Measurements from ENCODE around the gene ORAI2.
"Not testable (repeated sequence)": the region's sequence is repeated elsewhere in the genome, so short reads cannot be mapped to it uniquely, and the experiment has no call there.

The ORAI2 gene

GRCh38 chr7:102472126-102473041 is 39.0 kb downstream of the ORAI2 start:
- DNase-seq, result no peak

- DNase-seq, result no peak
Measured at GRCh38 chr7:102473271-102473991, 40.1 kb downstream of the ORAI2 start.

DNA sequence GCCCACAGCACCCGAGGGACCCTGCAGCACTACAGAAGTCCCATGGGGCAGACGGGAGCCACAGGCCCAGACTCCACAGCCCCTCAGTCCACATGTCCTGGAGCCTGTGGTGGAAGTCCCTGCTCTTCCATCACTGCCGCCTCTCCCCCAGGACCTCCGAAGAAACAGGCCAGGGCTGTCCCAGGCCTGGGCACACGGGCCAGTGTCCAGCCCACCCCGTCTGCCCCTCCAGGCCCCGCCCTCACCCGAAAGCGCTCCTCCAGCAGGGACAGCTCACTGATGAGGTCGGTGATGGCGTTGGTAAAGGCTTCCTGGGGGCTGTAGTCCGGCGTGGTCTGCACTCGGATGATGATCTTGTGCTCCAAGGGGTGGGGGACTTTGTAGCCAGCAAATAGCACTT is 40.7 kb downstream of the ORAI2 start:
- DNase-seq, result not testable (repeated sequence)

GRCh38 chr7:102474736-102475435 is 41.5 kb downstream of the ORAI2 start:
- not testable (repeated sequence) for DNase-seq

DNA sequence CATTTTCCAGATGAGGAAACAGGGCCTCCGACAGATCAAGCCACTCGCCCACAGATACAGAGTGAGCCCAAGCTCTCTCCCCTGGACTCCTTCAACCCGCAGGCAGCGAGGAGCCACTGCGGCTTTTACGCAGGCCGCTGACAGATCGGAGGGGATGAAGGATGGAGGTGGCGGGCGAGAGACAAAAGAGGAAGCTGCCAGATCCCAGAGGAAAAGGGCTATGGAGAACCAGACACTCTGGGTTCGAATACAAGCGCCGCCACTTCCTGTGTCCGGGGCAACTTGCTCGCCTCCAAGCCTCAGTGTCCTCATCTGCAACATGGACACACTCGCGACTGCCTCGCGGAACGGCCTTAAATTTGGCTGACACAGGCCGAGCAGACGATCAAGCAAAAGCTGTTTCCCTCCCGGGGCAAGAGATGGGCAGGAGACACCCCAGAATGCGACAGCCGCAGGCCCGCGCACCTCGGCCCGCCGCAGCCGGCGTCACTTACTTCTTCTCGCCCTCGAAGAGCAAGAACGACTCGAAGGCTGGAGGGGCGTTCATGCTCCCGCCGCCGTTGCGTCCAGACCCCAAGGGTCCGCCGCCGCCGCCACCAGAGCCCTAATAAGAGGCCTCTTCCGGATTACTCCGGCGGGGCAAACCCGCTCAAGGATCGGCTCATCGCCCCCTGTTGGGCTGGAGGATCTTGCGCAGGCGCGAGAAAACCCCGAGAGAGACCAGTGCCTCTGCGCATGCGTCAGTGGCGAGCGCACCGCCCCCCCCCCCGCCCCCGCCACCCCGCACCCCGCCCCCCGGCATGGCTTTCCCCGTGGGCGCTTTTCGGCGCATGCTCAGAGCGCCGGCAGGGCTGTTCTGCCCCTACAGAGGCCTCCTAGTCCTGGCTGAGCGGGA is 45.2 kb downstream of the ORAI2 start, which contains the start of gene POLR2J:
TSS of gene POLR2J (minus strand) at position 609 of the 895 bp plus-strand sequence. CDS start at position 547, 62 bp downstream.
- DNase-seq, result not testable (repeated sequence)

- DNase-seq, result not testable (repeated sequence)
Measured at GRCh38 chr7:102479209-102479584, 45.8 kb downstream of the ORAI2 start.

DNA sequence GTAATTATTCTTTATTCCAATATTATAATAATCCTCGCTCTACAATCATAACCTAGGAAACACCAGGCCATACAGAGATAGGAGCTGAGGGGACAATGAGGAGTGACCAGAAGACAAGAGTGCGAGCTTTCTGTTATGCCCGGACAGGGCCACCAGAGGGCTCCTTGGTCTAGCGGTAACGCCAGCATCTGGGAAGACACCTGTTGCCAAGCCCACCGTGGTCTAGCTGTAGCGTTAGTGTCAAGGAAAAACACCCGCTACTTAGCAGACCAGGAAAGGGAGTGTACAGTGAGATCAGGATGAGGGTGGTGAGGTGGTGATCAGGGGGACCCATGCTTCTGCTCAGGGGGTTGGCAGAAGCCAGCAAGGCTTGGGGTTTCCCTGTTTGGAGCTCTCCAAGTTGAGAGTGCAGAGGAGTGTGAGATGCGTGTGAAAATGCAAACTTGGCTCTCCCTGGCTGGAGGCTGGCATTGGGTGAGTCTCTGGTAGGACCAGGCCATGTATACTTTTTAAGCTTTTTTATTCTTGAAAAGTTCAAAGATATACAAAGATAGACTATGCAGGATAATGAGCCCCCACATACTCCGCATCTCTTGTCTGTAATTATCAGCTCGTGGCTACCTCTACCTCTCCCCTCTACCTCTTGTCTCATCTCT is 46.7 kb downstream of the ORAI2 start:
- not testable (repeated sequence) for DNase-seq

DNA sequence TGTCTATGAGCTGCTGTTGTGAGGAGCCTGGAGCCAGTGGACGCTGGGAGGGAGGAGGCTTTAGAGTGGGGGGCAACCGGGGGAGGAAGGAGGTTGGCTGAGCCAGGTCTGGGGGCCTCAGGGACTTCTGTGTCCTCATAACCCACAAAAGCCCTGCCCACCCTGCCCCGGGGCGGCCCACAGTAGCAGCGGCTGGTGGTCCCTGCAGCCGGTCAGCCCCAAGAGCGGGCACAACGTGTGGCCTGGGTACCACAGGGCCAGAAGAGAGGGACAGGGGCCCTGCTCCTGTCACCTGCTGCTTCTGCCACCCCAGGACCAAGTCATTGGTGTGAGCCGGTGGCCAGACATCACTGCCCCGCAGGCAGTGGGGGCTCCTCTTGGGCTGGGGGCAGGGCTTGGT is 48.6 kb downstream of the ORAI2 start:
- not testable (repeated sequence) for DNase-seq

DNA sequence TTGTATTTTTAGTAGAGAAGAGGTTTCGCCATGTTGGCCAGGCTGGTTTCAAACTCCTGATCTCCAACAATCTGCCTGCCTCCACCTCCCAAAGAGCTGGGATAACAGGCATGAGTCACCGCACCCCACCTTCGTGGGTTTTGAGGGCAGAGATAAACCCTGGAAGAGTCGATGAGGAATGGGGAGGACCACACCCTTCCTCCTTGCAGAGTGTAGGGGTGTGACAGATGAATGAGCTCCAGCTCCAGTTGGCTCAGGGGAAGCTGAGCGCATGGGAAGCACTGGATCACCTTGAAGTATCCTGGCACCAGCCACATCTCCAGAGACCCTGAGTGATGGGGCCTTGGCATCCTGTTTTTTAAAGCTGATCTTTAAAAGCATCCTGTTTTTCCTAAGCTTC is 50.9 kb downstream of the ORAI2 start:
- DNase-seq, result not testable (repeated sequence)

GRCh38 chr7:102490529-102491075 is 57.2 kb downstream of the ORAI2 start:
- not testable (repeated sequence) for DNase-seq

- not testable (repeated sequence) for DNase-seq
Measured at GRCh38 chr7:102493220-102493935, 60.0 kb downstream of the ORAI2 start.

DNA sequence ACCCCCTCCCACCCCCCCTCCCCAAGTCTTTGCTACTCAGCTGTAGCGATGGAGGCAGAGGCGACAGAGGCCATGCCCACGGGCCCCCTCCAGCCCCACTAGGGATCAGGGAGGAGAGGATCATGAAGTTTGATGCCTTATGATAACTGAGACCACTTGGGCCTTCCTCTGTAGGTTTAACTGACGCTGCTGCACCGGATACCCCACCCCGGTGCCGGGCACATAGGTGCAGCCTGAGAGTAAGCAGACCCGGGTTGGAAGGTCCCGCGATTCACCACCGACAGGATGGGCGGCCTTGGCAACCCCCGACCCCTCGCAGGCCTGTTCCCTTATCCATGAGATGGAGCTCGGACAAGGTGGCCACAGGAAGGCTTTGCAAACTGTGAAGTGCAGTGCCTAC is 60.7 kb downstream of the ORAI2 start:
- not testable (repeated sequence) for DNase-seq

DNA sequence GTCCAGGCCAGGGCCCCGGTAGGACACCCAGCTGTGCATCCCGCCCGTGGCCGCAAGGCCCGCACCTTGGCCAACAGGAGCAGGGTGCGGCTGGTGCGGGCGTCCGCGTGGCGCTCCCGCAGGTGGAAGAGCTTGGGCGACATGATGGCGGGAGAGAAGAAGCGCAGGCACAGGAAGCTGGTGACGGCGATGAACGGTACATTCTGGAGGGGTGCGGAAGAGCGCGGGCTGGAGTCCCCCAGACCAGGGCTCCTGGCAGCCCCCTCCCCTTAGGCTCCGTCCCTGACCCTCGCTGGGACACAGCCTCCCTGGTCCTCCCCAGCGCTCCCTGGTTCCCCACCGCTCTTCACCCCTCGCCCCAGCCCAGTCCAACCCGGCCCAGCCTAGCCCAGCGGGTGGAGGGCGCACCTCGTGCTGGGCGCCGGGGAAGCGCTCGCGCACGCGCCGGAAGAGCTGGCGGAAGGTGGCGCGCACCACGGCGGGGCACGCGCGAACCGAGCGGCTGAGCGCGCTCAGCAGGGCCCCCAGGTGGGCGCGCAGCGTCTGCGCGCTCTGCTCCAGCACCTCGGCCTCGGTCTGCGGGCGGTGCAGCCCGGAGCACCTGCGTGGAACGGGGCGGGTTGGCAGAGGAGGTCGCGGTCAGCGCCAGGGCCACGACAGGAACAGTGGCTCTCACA is 61.2 kb downstream of the ORAI2 start:
- DNase-seq, result not testable (repeated sequence)

- DNase-seq, result not testable (repeated sequence)
Measured at GRCh38 chr7:102496861-102497260, 63.5 kb downstream of the ORAI2 start.

DNA sequence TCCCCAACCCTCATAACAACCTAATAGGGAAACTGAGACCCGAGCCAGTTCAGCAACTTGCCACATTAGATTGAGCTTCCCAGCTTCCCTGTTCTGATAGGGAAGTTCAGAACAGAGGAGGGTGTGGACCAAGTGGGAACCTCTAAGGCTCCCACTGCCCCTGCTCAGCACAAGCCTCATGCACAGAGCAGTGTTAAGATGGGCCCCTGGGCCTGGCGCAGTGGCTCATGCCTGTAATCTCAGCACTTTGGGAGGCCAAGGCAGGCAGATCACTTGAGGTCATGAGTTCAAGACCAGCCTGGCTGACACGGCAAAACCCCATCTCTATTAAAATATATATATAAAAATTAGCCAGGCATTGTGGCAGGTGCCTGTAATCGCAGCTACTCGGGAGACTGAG is 63.9 kb downstream of the ORAI2 start:
- not testable (repeated sequence) for DNase-seq

GRCh38 chr7:102498321-102498720 is 64.9 kb downstream of the ORAI2 start:
- DNase-seq, result not testable (repeated sequence)

DNA sequence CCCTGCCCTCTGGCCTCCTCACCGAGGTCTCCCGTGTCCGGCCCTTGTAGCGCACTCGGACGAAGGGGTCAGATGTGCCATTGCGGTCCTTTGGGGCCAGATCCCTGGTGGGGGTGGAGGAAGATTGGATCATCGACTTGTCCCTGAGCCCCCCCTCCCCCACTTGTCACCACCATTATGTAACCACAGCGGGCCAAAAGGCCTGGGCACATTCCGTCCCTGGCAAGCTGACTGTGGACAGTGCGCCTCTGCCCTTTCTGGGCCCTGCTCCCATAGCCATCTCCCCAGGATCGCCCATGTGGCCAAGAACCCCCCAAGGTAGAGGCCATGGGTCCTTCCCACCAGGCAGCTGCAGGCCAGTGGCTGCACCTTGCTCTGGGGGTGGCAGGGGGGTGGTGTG is 69.8 kb downstream of the ORAI2 start:
- not testable (repeated sequence) for DNase-seq

DNA sequence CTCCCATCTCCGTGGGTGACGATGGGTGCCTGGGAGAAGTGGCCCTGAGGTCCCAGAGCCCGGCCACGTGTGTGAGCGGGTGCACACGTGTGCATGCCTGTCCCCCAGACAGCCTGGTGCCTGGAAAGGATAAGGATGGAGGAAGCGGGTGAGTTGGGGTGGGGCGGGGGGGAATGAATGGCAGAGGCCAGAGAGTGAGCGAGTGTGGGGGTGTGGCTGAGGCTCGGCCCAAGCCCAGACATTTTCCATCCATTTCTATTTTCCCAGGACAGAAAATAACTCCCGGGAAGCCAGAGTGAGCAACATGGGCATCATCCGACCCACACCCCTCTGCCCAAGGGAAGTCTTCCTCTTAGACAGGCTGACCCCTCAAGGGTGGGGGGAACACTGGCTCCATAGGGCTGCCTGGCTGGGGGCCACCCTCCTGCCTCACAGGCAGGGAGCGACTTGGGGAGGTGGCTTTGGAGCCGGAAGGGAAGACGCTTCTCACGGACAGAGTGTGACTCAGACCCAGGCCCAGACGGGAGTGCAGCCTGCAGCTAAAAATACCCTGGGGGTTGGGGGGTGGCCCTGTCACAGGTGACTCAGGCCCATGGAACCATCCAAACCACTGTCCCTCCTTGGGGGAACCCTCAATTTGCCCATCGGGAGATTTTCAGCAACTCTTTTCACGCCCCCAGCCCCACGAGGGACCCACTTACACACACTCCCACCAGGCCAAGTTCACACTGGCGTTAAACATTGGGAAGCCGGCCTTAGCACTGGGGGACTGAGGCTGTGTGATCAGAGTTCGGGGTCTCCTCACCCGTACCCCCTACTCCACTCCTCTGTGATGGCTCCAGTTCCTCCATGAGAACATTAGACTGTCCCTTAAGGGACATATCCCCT is 72.2 kb downstream of the ORAI2 start:
- not testable (repeated sequence) for DNase-seq
